HG03064 (cell line): ENCODE results near the gene LDLRAD4.
A peak's percentile ranks its signal among the peaks of the same experiment; 100 is the strongest.
"Not testable (repeated sequence)": the region's sequence is repeated elsewhere in the genome, so short reads cannot be mapped to it uniquely, and the experiment has no call there.

Experiments used
- ATAC-seq: cut with Tn5 transposase; IDR thresholded peaks from one replicate; pipeline ENCODE4 v1.9.1; 2021; ENCODE audit warnings: low read depth; ENCODE audit not compliant: unreplicated experiment

Gene LDLRAD4

GRCh38 chr18:13473751-13474150, 255.2 kb downstream of the LDLRAD4 start:
- ATAC-seq, result no peak

GRCh38 chr18:13474336-13474735, 255.8 kb downstream of the LDLRAD4 start:
- ATAC-seq, result no peak

GRCh38 chr18:13474907-13475545, 256.5 kb downstream of the LDLRAD4 start:
- no peak for ATAC-seq

- ATAC-seq, result not testable (repeated sequence)
Measured at GRCh38 chr18:13476312-13476711, 257.8 kb downstream of the LDLRAD4 start.

- no peak for ATAC-seq
Measured at GRCh38 chr18:13477147-13477683, 258.7 kb downstream of the LDLRAD4 start.

- no peak for ATAC-seq
Measured at GRCh38 chr18:13480571-13481255, 262.2 kb downstream of the LDLRAD4 start.

GRCh38 chr18:13481331-13481730, 262.8 kb downstream of the LDLRAD4 start:
- no peak for ATAC-seq

- ATAC-seq, result peak; percentile 96
Measured at GRCh38 chr18:13481820-13482617, 263.5 kb downstream of the LDLRAD4 start.

- no peak for ATAC-seq
Measured at GRCh38 chr18:13482618-13482945, 264.0 kb downstream of the LDLRAD4 start.

GRCh38 chr18:13483316-13484270, 265.0 kb downstream of the LDLRAD4 start:
- ATAC-seq, result no peak

- ATAC-seq, result no peak
Measured at GRCh38 chr18:13485182-13485581, 266.6 kb downstream of the LDLRAD4 start.

GRCh38 chr18:13485604-13486003, 267.0 kb downstream of the LDLRAD4 start:
- ATAC-seq, result no peak

GRCh38 chr18:13486284-13486683, 267.7 kb downstream of the LDLRAD4 start:
- no peak for ATAC-seq

GRCh38 chr18:13486686-13487085, 268.1 kb downstream of the LDLRAD4 start:
- ATAC-seq, result no peak

- no peak for ATAC-seq
Measured at GRCh38 chr18:13487237-13487636, 268.7 kb downstream of the LDLRAD4 start.

GRCh38 chr18:13488281-13488929, 269.8 kb downstream of the LDLRAD4 start:
- ATAC-seq, result no peak

- ATAC-seq, result not testable (repeated sequence)
Measured at GRCh38 chr18:13489303-13489702, 270.7 kb downstream of the LDLRAD4 start.

GRCh38 chr18:13491138-13491537, 272.6 kb downstream of the LDLRAD4 start:
- no peak for ATAC-seq

- no peak for ATAC-seq
Measured at GRCh38 chr18:13492314-13492713, 273.8 kb downstream of the LDLRAD4 start.

GRCh38 chr18:13493079-13493478, 274.5 kb downstream of the LDLRAD4 start:
- no peak for ATAC-seq
